Measurements from ENCODE around the gene SUMO1.

SUMO1 gene

DNA sequence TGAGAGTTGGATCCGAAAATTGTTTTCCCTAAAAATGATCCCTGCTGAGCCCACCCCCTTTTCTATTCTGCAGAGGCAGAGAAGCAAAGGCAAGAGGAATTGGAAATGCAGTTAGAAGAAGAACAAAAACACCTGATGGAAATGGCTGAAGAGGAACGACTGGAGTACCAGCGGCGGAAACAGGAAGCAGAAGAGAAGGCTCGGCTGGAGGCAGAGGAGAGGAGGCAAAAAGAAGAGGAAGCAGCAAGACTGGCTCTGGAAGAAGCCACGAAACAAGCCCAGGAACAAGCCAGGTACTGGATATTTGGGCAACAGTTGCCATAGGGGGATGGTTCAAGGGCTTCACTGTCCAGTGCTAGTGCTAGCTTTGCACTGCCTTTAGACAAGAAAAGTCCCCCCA lies 41.7 kb downstream of the SUMO1 start:
- DNase-seq: no peak

GRCh38 chr2:202194418-202194817 lies 44.0 kb downstream of the SUMO1 start:
- no peak for DNase-seq

DNA sequence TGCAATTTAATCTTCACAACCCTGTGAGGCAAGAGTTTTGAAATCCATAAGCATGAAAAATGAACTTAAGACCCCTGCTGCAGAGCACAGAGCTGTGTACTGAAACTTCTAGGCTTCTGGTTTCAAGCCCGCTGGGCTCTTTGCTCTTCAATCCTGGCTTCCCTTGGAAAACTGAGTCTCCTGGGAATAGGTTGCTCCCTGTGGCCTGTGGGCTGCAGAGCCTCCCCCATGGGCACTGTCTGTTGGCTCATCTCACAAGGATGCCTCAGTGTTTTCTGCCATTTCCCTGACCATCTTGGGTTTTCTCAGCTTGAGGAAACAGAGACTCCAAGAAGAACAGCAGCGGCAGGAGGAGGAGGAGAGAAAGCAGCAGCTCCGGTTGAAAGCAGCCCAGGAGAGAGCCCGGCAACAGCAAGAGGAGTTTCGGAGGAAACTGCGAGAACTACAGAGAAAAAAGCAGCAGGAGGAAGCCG lies 44.5 kb downstream of the SUMO1 start:
- no peak for DNase-seq

GRCh38 chr2:202193305-202193704 lies 45.1 kb downstream of the SUMO1 start:
- no peak for DNase-seq

DNA sequence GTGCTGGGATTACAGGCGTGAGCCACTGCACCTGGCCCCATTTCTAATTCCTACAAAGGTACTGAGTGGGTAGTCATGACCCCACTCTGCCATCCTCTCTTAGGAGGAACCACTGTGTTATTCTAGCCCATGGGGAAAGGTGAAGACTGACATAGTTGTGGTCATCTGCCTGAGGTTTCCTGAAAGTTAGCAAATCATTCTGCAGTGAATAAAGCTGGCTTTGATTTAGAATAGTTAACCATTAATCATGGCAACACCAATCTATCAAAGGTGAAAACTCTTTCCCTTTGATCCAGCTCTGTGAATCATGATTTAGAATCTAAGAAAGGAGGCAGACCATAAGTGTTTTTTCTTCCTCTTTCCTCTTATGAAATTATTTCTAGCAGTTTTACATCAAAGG lies 50.8 kb downstream of the SUMO1 start:
- no peak for DNase-seq

GRCh38 chr2:202186641-202187202 lies 51.7 kb downstream of the SUMO1 start:
- no peak for DNase-seq

DNA sequence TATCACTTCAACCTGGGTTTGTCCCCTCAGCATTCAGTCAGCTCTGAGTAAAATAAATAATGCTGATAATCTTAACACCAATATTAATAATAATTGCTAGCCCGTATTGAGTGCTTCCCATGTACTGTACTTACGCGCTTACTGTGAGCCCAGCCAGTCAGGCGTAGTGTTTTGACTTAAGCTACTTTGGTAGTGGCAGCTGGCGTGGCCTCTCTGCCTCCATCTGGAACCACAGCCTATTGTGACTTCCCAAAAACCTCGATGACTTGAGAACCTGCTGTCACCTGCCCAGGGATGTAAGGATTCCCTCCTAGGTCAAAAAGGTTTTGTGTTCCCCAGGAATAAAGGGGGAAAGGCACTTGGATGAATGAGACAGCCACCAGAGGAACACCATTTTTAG lies 53.2 kb downstream of the SUMO1 start:
- no peak for DNase-seq

DNA sequence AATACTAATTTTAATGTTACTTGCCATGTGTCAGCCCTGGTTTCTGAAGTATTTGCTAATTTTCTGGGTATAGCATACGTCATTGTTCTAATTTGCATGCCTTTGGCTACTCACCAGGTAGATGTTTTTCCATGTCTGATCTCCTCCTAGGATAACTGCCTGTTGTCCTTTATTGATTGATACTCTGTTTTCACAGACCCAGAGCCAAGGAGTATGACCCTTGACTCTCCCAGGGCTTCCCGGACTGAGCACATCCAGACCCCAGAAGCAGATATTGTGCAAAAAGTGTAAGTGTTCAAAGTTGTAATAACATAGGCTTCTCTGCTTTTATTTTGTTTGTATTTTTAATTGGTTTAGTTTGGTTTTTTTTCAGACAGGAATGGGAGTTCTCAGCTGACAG lies 53.8 kb downstream of the SUMO1 start:
- DNase-seq: no peak

- peak; percentile 67 for DNase-seq
Measured at GRCh38 chr2:202178346-202178958, 59.9 kb downstream of the SUMO1 start.

GRCh38 chr2:202172439-202173211 lies 65.8 kb downstream of the SUMO1 start:
- DNase-seq: peak; percentile 80

DNA sequence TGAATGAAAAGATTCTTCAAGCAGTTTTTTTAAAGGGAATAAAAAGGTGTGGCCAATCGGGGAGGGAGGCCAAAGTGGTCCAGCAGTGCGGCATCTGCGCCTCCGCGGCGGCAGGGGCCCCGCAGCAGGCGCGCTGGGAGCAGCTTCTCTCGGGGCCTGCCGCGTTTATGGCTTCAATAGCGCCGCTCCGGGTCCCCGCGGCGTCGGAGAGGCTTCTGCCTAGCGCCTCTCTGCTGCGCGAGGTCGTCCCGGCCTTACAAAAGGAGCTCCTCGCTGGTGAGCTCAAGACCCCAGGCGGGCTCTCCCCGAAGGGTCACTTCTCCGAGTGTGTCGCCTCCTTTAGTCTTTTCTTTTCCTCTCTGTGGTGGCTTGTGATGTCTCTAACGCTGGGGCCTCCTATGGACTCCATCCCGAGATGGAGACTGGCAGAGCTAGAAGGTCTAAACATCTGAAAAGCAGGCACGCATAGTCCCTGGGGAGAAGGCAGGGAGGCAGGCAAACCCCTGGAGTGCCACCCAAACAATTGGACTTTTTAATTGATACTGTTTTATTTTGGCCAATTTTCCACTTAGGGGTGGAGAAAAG lies 67.1 kb downstream of the SUMO1 start:
- peak; percentile 9 for DNase-seq

- no peak for DNase-seq
Measured at GRCh38 chr2:202169832-202170424, 68.5 kb downstream of the SUMO1 start.

DNA sequence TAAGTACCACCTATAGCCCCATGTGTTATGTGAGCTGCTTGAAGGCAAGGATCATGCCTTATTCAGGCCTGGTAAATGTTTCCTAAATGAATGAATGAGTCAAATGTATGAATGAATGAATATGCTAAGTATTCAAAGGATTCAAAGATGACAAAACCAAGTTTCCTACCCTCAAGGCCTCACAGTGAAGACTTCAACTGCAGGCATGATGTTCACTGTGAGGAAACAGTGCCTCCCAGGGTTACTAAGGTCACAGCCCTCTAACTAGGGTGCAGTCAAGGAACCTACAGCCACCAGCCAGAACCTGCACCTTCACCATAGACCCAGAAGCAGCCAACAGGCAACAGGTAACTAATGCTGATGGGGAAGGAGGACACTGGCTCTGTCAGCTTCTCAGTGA lies 69.3 kb downstream of the SUMO1 start:
- no peak for DNase-seq

- DNase-seq: no peak
Measured at GRCh38 chr2:202165945-202166344, 72.5 kb downstream of the SUMO1 start.

- no peak for DNase-seq
Measured at GRCh38 chr2:202165208-202165607, 73.2 kb downstream of the SUMO1 start.

GRCh38 chr2:202164411-202164810 lies 74.0 kb downstream of the SUMO1 start:
- DNase-seq: no peak

- DNase-seq: peak; percentile 45
Measured at GRCh38 chr2:202161151-202161835, 77.1 kb downstream of the SUMO1 start.

DNA sequence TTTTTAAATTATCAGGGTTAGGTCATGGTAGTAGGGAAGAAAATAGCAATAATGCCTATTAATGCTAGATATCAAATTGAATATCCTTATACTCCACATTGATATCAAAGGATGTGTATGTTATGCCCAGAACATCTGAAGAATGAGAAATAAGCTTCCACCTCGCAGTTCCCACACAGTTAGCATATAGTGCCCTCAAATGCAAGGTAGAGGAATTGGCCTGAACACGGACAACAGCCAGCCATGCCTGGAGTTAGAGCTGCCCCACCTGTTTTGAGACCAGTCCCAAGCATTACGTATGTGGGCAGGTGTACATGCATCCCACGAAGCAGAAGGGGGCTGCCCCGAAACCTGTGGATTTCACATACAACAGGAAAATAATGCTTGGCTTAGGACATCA lies 79.6 kb downstream of the SUMO1 start:
- no peak for DNase-seq

GRCh38 chr2:202157211-202157990 lies 81.0 kb downstream of the SUMO1 start:
- no peak for DNase-seq
